Smooth muscle cell (in vitro differentiated cells): ENCODE data around the gene WNT9A. TPM values are rescaled to one million over a fixed set of nuclear protein-coding genes. Genes with fewer than 3 reads are reported as not detected.

Experiments
- DNase-seq: peaks from one replicate; lab custom pipeline; 2025; ENCODE audit not compliant: unreplicated experiment; lab: John Stamatoyannopoulos, UW
- H2AFZ ChIP-seq: fragments of 200-600 bp; sonication (generic); 2 replicates; pipeline ENCODE4 v1.6.0; 2016; ENCODE audit warnings: antibody characterized with exemption, low read depth, mild to moderate bottlenecking
- H3F3A ChIP-seq: fragments of 200-600 bp; sonication (generic); 2 replicates; pipeline ENCODE4 v1.6.0; 2017; ENCODE audit warnings: antibody characterized with exemption, low read depth
- H3K27ac ChIP-seq: fragments of 200-600 bp; sonication (generic); 2 replicates; pipeline ENCODE4 v1.5.1; 2016; ENCODE audit warnings: low read depth, mild to moderate bottlenecking
- H3K27me3 ChIP-seq: fragments of 200-600 bp; sonication (generic); 2 replicates; pipeline ENCODE4 v1.6.1; 2016; ENCODE audit warnings: low read depth, mild to moderate bottlenecking
- H3K36me3 ChIP-seq: fragments of 200-600 bp; sonication (generic); 2 replicates; pipeline ENCODE4 v1.5.1; 2016; ENCODE audit warnings: low read depth
- H3K4me1 ChIP-seq: fragments of 200-600 bp; sonication (generic); 2 replicates; pipeline ENCODE4 v1.5.1; 2016; ENCODE audit warnings: low read depth
- H3K4me2 ChIP-seq: fragments of 200-600 bp; sonication (generic); 2 replicates; pipeline ENCODE4 v1.6.0; 2016; ENCODE audit warnings: mild to moderate bottlenecking
- H3K4me3 ChIP-seq: fragments of 200-600 bp; sonication (generic); 2 replicates; pipeline ENCODE4 v1.5.1; 2016; ENCODE audit warnings: mild to moderate bottlenecking
- H3K79me2 ChIP-seq: fragments of 200-600 bp; sonication (generic); 2 replicates; pipeline ENCODE4 v1.6.0; 2016; ENCODE audit warnings: low read depth, mild to moderate bottlenecking
- H3K9ac ChIP-seq: fragments of 200-600 bp; sonication (generic); 2 replicates; pipeline ENCODE4 v1.6.0; 2016; ENCODE audit warnings: low read depth
- H3K9me3 ChIP-seq: fragments of 200-600 bp; sonication (generic); replicated peaks from 2 replicates; pipeline ENCODE4 v1.5.1; 2016; ENCODE audit warnings: low read depth
- H4K20me1 ChIP-seq: fragments of 200-600 bp; sonication (generic); 2 replicates; pipeline ENCODE4 v1.6.0; 2016; ENCODE audit warnings: low read depth
- WGBS: methylation state at CpG from one replicate; pipeline ENCODE4 v1.1.7; 2016; ENCODE audit warnings: low lambda C conversion rate; 5-methylcytosine and 5-hydroxymethylcytosine counted together
- polyA plus RNA-seq: library from polyadenylated mRNA; unstranded; fragments of >200 nt; fragmentation: Nextera tagmentation; extraction: Ambion mirVana; gene quantifications from 2 replicates; pipeline ENCODE4 v1.2.1, GENCODE V29; 2016
- total RNA-seq: library from RNA; depleted of rRNA; stranded (reverse); fragments of >200 nt; gene quantifications from 2 replicates; pipeline ENCODE4 v1.2.3, GENCODE V29; 2014
- TF ChIP-seq, protein P1 (sequence below): fragments of 200-600 bp; sonication (generic); IDR thresholded peaks from 2 replicates; pipeline ENCODE4 v1.5.1; 2017; ENCODE audit warnings: borderline replicate concordance, mild to moderate bottlenecking, antibody characterized with exemption; ENCODE audit not compliant: insufficient read depth, poor library complexity, severe bottlenecking

Gene WNT9A
- total and polyA plus RNA-seq, 2 experiments from 2014 or later = 0.03 to 2.6 TPM

DNA sequence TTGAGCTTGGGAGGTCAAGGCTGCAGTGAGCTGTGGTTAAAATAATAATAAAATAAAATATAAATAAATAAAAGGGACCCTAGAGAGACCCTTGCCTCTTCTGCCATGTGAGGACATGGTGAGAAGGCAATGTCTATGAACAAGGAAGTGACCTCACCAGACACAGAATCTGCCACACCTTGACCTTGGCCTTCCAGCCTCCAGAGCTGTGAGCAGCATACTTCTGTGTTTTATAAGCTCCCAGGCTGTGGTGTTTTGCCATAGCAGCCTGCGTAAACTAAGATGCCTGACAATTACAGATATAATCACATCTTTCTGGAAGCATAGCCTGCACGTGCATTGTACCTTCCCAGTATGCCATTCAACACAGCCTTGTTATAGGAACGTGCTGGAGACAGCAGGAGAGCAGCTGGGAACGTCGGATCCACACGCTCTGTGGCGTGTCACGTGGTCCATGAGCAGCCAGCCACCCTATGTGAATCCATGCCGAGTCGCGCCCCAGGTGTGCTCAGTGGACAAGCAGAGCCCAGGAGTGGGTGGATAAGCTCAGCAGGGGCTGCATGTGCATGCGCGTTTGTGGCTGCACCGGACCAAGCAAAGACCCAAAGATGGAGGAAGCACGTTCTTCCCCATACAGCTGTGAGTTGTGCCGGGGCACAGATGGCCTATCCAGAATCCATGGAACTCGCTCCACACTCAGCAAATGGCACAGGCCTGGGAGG is 17.8 kb downstream of the WNT9A start:
- no peaks in the 10 kb centered on the region for H3K36me3 ChIP-seq

DNA sequence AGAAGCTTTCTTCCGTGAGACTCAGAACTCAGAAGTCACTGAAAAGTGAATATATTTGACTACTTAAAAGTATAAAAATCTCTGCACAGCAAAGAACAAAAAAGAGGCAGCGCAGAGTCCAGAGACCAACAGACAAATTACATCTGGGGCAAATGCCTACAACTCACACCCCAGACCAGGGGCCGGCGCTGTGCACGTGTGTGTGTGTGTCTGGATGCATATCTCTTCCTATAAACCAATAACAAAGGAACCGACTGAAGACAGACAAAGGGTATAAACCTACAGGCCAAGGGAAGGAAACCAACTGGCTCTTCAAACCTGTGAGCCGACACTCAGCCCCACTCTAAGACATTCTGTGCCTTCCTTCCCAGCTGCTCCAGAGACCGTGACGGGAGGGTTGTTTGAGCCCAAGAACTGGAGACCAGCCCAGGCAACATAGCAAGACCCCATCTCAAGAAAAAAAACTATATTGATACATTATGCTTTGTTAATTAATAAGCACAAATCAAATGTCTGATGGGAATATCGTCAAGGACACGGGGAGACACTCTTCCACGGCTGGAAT is 18.8 kb downstream of the WNT9A start:
- TF ChIP-seq, protein P1, sequence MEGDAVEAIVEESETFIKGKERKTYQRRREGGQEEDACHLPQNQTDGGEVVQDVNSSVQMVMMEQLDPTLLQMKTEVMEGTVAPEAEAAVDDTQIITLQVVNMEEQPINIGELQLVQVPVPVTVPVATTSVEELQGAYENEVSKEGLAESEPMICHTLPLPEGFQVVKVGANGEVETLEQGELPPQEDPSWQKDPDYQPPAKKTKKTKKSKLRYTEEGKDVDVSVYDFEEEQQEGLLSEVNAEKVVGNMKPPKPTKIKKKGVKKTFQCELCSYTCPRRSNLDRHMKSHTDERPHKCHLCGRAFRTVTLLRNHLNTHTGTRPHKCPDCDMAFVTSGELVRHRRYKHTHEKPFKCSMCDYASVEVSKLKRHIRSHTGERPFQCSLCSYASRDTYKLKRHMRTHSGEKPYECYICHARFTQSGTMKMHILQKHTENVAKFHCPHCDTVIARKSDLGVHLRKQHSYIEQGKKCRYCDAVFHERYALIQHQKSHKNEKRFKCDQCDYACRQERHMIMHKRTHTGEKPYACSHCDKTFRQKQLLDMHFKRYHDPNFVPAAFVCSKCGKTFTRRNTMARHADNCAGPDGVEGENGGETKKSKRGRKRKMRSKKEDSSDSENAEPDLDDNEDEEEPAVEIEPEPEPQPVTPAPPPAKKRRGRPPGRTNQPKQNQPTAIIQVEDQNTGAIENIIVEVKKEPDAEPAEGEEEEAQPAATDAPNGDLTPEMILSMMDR = no peak
- WGBS = 83% methylated on average over 12 of the region's 12 CpGs

More for the DNA sequence above, 17.8 kb downstream of the WNT9A start:
- H3F3A ChIP-seq = no peaks in the 10 kb centered on the region
- H3K79me2 ChIP-seq = no peaks in the 10 kb centered on the region
- no peaks in the 10 kb centered on the region for H3K4me1 ChIP-seq
- H3K9me3 ChIP-seq = no peaks in the 10 kb centered on the region
- no peaks in the 10 kb centered on the region for H4K20me1 ChIP-seq
- H3K4me2 ChIP-seq = no peak overlapping the region
- H3K4me3 ChIP-seq = no peak overlapping the region
- no peak overlapping the region for H3K9ac ChIP-seq
- no peak overlapping the region for H2AFZ ChIP-seq
- DNase-seq = no peak
- no peaks in the 10 kb centered on the region for H3K27me3 ChIP-seq
- no peak overlapping the region for H3K27ac ChIP-seq
- 88% methylated on average over 17 of the region's 17 CpGs for WGBS
- TF ChIP-seq, protein P1 = no peak

DNA sequence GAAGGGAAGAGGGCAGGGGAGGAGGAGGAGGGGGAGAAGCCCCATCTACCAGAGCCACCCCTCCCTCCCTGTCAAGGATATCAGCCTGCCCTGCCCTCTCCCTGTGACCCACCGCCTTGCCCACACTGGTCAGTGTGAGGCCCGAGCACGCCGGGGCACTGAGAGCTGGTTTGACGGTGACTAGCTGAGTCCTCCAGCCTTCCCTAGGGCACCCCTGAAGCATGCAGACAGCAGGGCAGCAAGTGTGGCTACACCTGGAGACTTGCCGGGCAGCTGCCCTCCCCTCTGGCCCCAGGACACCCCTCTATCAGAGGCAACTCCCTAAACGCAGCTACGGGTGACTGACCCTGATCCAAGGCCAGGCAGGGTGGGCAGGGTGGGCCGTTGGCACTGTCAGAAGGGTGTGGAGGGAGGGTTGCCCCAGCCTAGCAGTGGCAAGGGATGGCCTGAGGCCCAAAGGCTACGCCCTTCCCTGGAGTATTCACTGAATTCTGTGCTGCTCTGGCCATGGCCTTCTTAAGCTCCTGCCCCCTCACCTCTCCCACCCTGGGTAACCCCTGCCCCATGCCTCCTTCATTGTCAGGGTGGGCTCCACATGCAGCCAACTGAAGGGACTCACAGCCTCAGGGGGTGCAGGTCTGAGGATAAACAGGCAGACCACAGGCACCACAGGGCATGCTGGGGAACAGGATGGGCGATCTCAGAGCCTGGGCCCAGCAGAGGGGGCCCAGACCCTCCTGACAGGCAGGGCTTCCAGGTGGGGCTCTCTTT is 19.6 kb downstream of the WNT9A start:
- Histone ChIP-seq H3K4me1 (peaks cover 2% of the 10 kb centered on the region), H4K20me1 (no peaks in the 10 kb centered on the region), H3F3A (no peaks in the 10 kb centered on the region), H3K79me2 (no peaks in the 10 kb centered on the region), H3K27ac (no peak overlapping the region), H3K4me3 (no peak overlapping the region), H3K9ac (no peak overlapping the region), H3K9me3 (no peaks in the 10 kb centered on the region), H3K36me3 (no peaks in the 10 kb centered on the region), H2AFZ (no peak overlapping the region), H3K4me2 (no peak overlapping the region), H3K27me3 (no peaks in the 10 kb centered on the region)
- 83% methylated on average over 9 of the region's 11 CpGs for WGBS
- no peak for DNase-seq
- TF ChIP-seq, protein P1 = no peak

More for the DNA sequence above, 18.8 kb downstream of the WNT9A start:
- Histone ChIP-seq H3K9me3 (no peaks in the 10 kb centered on the region), H3K27ac (no peak overlapping the region), H3F3A (no peaks in the 10 kb centered on the region), H3K4me1 (no peaks in the 10 kb centered on the region), H3K27me3 (no peaks in the 10 kb centered on the region), H3K36me3 (no peaks in the 10 kb centered on the region), H4K20me1 (no peaks in the 10 kb centered on the region), H3K4me2 (no peak overlapping the region), H2AFZ (no peak overlapping the region), H3K79me2 (no peaks in the 10 kb centered on the region), H3K4me3 (no peak overlapping the region), H3K9ac (no peak overlapping the region)
- no peak for DNase-seq
